ENCODE results near the gene EYS. TPM values are rescaled to one million over a fixed set of nuclear protein-coding genes. Genes with fewer than 3 reads are reported as not detected.

Gene EYS
- total and polyA plus RNA-seq, 2 experiments from 2014 or later = under 0.01 to 0.15 TPM

DNA sequence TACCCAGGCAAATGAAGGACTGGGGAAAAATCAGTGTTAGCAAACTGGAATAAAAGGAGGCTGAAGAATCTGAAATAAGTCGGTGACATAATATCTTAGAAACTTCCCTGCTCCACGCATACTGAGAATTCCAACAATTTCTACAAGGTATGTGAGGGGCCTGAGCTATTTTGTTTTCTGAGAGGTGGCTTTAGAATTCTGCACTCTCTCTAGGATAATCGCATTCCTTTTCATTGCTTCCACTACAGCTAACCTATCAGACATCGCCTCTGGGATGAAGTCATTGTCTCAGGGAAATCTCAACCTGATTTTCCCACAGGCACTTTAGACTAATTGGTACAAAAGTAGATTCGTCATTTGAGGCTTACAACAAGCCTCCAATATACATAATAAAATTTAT, 1330.6 kb downstream of the EYS start:
- Histone ChIP-seq H3K9me3 (ENCODE audit: low read depth) (no peaks in the 10 kb centered on the region), H3K27me3 (no peaks in the 10 kb centered on the region), H3K4me1 (ENCODE audit: low read depth) (no peaks in the 10 kb centered on the region), H3K27ac (no peak overlapping the region), H3K4me3 (no peak overlapping the region), H3K36me3 (no peaks in the 10 kb centered on the region)
- TF ChIP-seq, protein P1, sequence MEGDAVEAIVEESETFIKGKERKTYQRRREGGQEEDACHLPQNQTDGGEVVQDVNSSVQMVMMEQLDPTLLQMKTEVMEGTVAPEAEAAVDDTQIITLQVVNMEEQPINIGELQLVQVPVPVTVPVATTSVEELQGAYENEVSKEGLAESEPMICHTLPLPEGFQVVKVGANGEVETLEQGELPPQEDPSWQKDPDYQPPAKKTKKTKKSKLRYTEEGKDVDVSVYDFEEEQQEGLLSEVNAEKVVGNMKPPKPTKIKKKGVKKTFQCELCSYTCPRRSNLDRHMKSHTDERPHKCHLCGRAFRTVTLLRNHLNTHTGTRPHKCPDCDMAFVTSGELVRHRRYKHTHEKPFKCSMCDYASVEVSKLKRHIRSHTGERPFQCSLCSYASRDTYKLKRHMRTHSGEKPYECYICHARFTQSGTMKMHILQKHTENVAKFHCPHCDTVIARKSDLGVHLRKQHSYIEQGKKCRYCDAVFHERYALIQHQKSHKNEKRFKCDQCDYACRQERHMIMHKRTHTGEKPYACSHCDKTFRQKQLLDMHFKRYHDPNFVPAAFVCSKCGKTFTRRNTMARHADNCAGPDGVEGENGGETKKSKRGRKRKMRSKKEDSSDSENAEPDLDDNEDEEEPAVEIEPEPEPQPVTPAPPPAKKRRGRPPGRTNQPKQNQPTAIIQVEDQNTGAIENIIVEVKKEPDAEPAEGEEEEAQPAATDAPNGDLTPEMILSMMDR (IDR thresholded peaks at IDR 0.05; ENCODE audit: low read depth, low read length) = no peak
- DNase-seq (ENCODE audit: low read depth in 1 of 2, low spot score in 1 of 2) = peak in 1 of 2 donors; percentile 30

DNA sequence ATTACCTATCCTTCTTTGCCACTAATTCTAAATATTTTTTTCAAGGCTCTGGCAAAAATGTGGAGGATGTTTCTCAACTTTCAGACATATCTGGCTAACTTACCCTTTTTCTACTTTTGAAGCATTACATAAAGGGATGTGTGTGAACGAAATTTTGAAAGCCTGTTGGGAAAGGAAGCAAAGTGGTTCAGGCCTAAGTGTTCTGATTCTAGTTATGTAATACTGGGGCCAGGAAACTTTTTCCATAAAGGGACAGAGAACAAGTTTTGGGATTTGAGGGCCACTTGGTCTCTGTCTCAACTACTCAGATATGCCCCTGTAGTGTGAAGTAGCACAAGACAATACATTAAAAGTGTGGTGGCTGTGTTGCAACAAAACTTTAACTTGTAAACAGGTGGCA, 1349.6 kb downstream of the EYS start:
- no peaks in the 10 kb centered on the region for H3K36me3 ChIP-seq
- no peaks in the 10 kb centered on the region for H3K9me3 ChIP-seq (ENCODE audit: low read depth)
- H3K4me3 ChIP-seq = no peak overlapping the region
- TF ChIP-seq, protein P1 (IDR thresholded peaks at IDR 0.05; ENCODE audit: low read depth, low read length) = no peak
- DNase-seq (ENCODE audit: low read depth in 1 of 2, low spot score in 1 of 2) = no peak
- no peaks in the 10 kb centered on the region for H3K27me3 ChIP-seq
- no peak overlapping the region for H3K27ac ChIP-seq
- H3K4me1 ChIP-seq (ENCODE audit: low read depth) = no peaks in the 10 kb centered on the region

DNA sequence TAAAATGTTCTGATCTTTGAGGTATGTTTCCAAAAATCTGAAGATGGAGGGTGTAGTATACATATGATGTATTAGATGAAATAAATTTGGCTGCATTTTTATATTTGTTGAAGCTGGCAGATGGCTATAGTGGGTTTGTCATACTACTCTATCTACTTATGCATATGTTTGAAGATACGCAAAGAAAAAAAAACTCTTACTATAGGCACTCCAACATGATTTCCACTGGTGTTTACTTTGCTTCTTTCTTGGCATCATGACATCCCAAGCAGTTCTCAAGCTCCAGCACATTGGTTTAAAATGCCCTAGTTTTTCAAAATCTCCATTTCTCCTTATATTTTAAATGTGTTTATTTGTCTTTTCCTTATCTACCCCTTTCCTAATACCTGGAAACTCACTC, 1359.6 kb downstream of the EYS start:
- Histone ChIP-seq H3K4me3 (no peak overlapping the region), H3K27ac (no peak overlapping the region), H3K4me1 (ENCODE audit: low read depth) (no peaks in the 10 kb centered on the region), H3K36me3 (no peaks in the 10 kb centered on the region), H3K9me3 (ENCODE audit: low read depth) (no peaks in the 10 kb centered on the region), H3K27me3 (no peaks in the 10 kb centered on the region)
- DNase-seq (ENCODE audit: low read depth in 1 of 2, low spot score in 1 of 2) = no peak
- TF ChIP-seq, protein P1 (IDR thresholded peaks at IDR 0.05; ENCODE audit: low read depth, low read length) = no peak

DNA sequence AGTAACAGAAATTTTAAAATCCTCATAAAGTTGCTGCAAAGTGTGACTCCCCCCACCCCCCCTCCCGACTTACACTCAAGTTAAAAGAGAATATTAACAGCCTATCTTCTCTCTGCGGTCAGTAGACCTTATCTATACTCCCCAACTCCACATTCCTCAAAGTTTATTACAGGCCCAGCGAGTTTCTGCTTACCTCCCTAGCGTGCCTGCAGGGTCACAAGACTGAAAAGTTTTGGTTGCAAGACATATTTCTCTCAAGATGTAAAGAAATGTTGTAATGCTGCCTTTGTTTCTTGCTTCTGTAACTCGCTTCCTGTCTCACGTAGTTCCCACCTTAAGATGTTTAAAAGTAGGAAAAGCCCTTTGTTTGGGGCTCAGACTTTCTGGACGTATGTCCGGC, 1371.8 kb downstream of the EYS start:
- TF ChIP-seq, protein P1 (IDR thresholded peaks at IDR 0.05; ENCODE audit: low read depth, low read length) = no peak
- H3K4me3 ChIP-seq = no peak overlapping the region

DNA sequence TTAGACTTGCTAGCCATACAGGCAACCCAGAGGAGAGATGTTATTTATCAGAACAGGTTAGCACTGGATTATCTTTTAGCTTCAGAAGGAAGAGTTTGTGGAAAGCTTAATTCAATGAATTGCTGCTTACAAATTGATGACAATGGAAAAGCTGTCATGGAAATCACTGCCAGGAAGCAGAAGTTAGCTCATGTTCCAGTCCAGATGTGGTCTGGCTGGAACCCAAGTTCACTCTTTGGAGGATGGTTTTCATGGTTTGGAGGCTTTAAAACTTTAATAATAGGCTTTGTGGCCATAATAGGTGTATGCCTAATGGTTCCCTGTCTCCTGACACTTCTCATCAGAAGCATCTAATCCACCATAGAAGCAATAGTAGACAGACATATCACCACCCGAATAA, 1372.4 kb downstream of the EYS start:
- Histone ChIP-seq H3K4me3 (no peak overlapping the region), H3K4me1 (ENCODE audit: low read depth) (no peaks in the 10 kb centered on the region), H3K27ac (no peak overlapping the region), H3K36me3 (no peaks in the 10 kb centered on the region), H3K27me3 (no peaks in the 10 kb centered on the region), H3K9me3 (ENCODE audit: low read depth) (no peaks in the 10 kb centered on the region)
- TF ChIP-seq, protein P1 (IDR thresholded peaks at IDR 0.05; ENCODE audit: low read depth, low read length) = no peak
- peak in 1 of 2 donors; percentile 76 for DNase-seq (ENCODE audit: low read depth in 1 of 2, low spot score in 1 of 2)

More for the DNA sequence above, 1371.8 kb downstream of the EYS start:
- Histone ChIP-seq H3K27ac (no peak overlapping the region), H3K4me1 (ENCODE audit: low read depth) (no peaks in the 10 kb centered on the region), H3K27me3 (no peaks in the 10 kb centered on the region), H3K36me3 (no peaks in the 10 kb centered on the region), H3K9me3 (ENCODE audit: low read depth) (no peaks in the 10 kb centered on the region)
- peak in 1 of 2 donors; percentile 76 for DNase-seq (ENCODE audit: low read depth in 1 of 2, low spot score in 1 of 2)

All from cardiac muscle cell (in vitro differentiated cells and primary cell).